GM19372 (cell line): ENCODE measurements around the gene KRTAP4-11.
"Not testable (repeated sequence)": the region's sequence is repeated elsewhere in the genome, so short reads cannot be mapped to it uniquely, and the experiment has no call there.

ENCODE experiments used
- ATAC-seq: cut with Tn5 transposase; IDR thresholded peaks from one replicate; pipeline ENCODE4 v1.9.1; 2021; ENCODE audit warnings: mild to moderate bottlenecking, low read depth, moderate library complexity; ENCODE audit not compliant: unreplicated experiment

KRTAP4-11 gene

DNA sequence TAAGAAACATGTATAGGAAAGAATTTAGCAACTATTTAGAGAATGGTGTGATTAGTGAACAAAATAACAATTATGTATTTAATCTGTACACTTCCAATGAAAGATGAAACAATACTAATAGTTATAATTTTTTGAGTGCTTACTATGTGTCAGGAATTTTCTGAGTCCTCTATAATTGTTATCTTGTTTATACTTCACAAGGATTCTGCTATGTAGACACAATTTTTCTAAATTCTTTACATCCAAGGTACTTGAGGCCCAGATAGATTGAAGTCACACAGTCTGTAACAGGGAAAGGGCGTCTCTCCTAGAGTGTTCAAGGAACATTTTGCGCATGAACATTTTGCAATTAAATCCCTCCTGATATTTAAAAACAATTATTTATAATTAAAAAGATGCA lies 6.9 kb upstream of the KRTAP4-11 start:
- no peak for ATAC-seq

DNA sequence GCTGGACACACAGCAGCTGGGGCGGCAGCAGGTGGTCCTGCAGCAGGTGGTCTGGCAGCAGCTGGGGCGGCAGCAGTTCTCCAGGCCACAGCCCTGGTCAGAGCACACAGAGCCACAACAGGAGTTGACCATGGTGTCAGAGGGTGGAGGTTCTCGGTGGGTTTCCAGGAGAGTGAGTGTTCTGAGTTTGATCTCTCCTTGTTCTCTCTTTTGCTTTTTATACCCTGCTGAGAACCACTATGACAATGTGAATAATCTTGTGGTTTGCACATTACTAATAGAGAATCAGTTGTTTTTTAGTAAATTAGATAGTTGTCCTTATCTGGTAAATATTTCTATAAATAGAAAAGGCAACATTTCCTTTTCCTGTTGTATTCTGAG lies 5.8 kb upstream of the KRTAP4-11 start, which contains the start of gene KRTAP4-12:
KRTAP4-12 (minus strand) TSS at position 192 of the 381 bp plus-strand sequence; CDS start at position 132, 60 bp downstream.
- ATAC-seq = not testable (repeated sequence)

DNA sequence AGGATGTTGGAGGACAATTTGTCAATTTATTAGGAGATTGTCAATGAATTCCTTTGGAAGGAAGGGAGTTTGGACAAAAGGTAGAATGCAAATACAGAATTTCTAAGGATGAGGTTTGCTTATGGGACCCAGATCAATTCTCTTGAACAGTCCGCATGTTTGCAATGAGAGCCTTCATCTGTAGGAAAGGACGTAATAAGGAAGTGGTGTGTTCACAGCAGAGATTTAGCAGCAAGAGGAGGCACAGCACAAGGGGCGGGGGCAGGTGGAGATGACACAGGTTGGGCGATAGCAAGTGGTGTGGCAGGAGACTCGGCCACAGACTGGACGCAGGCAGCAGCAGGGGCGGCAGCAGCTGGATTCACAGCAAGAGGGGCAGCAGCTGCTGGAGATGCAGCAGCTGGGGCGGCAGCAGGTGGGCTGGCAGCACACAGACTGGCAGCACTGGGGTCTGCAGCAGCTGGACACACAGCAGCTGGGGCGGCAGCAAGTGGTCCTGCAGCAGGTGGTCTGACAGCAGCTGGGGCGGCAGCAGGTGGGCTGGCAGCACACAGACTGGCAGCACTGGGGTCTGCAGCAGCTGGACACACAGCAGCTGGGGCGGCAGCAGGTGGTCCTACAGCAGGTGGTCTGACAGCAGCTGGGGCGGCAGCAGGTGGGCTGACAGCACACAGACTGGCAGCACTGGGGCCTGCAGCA lies 5.3 kb upstream of the KRTAP4-11 start:
- ATAC-seq = not testable (repeated sequence)

GRCh38 chr17:41121742-41122141 lies 3.6 kb upstream of the KRTAP4-11 start:
- ATAC-seq = no peak

- ATAC-seq = not testable (repeated sequence)
Measured at GRCh38 chr17:41119696-41120690, 1.8 kb upstream of the KRTAP4-11 start.

DNA sequence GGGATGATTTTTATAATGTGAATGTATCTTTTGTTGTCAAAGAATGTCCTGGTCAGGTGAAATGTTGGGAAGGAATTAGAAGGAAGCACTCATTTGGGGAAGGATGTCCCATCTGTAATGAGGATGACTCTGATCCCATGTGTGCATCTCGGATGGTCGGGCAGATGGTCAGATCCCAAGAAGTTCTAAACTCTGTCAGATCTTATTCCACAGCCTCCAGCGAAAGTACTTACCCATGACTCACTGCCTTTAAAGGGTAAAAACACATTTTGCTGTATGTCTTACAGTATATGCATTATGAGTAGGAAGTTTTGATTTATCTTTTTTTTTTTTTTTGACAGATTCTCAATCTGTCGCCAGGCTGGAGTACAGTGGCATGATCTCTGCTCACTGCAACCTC lies 548 bp upstream of the KRTAP4-11 start:
- ATAC-seq = no peak

- ATAC-seq = no peak
Measured at GRCh38 chr17:41116297-41116696, 1.9 kb downstream of the KRTAP4-11 start.

DNA sequence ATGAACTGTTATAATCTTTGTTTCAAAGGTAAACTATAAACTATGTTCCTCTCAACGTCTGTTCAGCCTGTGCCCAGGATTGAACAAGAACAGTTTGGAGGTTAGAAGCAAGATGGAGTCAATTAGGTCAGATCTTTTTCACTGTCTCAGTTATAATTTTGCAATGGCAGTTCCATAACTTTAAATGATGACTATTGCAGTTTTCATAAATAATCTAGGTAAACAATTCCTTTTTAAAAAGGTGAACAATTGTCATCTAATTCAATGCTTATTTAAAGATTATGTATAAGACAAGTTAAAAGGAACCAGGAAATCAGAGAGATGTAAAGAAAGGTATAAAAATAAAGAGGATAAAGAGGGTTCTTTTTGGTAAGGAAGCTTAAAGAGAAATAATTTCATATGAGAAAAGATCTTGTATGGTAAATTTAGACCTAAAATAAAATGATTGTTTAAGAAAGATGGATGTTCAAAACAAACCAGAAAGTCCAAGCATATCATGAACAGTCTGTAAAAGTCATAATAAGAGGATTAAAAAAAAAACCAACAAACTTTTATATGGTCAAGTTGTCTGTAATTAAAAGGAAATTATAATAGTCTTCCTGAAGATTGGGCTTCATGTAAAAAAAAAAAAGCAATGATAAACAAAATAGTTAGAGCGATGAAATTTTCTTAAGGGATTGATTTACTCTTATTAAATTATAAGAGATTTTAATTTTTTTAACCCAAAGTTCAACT lies 6.9 kb downstream of the KRTAP4-11 start:
- no peak for ATAC-seq

DNA sequence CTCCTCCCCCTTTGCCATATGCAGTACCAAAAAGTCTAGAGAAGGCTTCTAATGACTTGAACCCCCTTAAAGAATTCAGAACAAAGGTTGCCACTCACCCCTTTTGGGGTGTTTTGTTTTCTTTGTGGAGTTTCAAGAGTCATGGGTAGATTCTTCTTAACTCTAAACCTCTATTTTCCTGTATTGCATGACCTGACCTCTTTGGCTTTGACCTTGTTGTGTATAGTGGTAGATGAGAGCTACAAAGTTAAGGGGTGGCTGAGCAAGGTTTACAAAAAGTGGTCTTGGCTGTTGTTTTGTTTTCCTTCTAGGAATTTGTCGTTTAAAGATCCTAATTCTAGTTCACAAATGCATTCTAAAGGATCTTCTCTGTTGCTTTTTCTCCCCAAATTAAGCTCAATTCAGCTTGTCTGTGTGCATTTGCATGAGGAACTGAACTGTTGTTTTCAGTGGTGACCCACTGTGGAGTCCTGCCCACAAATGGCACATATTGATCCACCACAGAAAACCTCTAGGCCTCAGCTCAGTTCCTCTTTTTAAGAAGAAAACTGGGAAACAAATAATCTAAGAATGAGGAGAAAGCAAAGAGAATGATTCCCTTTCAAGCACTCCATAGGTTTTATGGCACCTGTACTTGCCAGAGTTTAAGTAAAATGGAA lies 9.3 kb downstream of the KRTAP4-11 start:
- ATAC-seq = not testable (repeated sequence)

DNA sequence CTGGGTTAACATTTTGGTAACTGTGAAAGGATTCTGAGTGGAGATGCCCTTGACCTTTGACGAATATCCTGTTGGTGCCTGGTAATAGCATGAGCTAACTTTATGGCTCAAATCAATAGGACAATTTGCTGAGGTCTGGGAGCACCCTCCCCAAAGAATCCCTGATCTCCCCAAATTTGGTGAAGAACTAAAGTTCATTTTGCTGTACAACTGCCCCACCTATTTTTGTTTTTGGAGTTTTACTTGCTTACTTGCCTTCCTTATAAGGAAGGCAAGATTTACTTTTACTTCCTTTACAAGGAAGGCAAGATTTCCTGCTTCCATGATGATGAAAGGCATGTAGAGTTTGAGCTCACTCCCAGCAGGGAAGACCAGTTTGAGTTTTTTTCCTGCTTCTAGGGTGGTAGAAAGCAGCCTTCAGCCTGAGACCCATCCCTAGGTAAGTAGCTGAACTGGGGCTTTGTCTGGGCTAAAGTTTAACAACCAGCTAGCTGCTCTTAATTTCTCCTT lies 10.2 kb downstream of the KRTAP4-11 start:
- no peak for ATAC-seq

GRCh38 chr17:41105347-41105746 lies 12.8 kb downstream of the KRTAP4-11 start, which contains the start of gene KRTAP4-9:
KRTAP4-9 (plus strand) TSS chr17:41105389; CDS start chr17:41105389, 0 bp downstream.
- not testable (repeated sequence) for ATAC-seq

DNA sequence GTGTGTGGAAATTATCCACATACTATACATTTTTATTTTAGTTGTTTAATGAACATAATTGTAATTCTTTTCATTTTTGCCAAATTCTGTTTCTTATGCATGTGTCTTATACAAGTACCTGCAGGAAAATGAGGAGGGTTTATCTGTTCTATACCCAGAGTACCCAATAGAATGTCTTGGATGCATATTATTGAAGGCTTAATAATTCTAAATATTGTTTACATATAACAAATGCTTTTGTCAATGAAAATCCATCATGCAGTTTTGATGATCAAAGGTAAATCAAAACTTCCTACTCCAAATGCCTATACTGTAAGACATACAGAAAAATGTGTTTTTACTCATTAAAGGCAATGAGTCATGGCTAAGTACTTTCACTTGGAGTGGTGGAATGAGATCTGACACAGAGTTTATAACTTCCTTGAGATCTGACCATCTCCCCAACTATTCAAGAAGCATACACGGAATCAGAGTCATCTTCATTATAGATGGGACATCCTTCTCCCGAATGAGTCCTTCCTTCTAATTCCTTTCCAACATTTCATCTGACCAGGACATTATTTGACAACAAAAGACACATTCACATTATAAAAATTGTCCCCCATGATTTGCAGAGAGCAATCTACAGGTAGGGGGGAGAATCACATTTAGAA lies 13.7 kb downstream of the KRTAP4-11 start:
- ATAC-seq = not testable (repeated sequence)

- no peak for ATAC-seq
Measured at GRCh38 chr17:41103896-41104295, 14.3 kb downstream of the KRTAP4-11 start.

- no peak for ATAC-seq
Measured at GRCh38 chr17:41101586-41102259, 16.4 kb downstream of the KRTAP4-11 start, which contains the start of gene KRTAP4-16. KRTAP4-16 (minus strand) TSS chr17:41102209; CDS start chr17:41102209, 0 bp downstream.

GRCh38 chr17:41099682-41100480 lies 18.3 kb downstream of the KRTAP4-11 start:
- not testable (repeated sequence) for ATAC-seq

DNA sequence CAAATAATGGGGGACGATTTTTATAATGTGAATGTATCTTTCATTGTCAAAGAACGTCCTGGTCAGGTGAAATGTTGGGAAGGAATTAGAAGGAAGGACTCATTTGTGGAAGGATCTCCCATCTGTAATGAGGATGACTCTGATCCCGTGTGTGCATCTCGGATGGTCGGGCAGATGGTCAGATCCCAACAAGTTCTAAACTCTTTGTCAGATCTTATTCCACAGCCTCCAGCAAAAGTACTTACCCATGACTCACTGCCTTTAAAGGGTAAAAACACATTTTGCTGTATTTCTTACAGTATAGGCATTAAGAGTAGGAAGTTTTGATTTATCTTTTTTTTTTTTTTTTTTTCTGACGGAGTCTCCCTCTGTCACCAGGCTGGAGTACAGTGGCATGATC lies 19.7 kb downstream of the KRTAP4-11 start:
- ATAC-seq = no peak

GRCh38 chr17:41098042-41098441 lies 20.1 kb downstream of the KRTAP4-11 start, which contains the start of gene KRTAP4-8:
KRTAP4-8 (minus strand) TSS chr17:41098142; CDS start chr17:41098084, 58 bp downstream.
- ATAC-seq = no peak

DNA sequence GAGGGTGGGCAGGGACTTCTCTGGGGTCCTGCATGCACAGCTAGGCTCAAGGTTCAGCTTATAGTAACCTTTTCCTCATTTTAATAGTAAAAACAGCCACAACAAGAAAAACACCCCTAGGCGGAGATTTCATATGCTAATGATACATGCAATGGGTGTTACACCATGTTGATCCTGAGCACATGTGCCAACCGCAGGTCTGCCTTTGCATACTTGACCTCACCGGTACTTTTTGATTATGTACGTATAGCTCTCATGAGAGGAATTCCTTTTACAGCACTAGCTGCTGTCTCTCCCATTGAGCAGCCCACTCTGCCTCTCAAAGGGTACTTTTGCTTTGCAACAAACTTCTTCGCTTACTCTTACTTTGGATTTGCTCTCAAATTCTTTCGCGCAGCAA lies 22.1 kb downstream of the KRTAP4-11 start:
- no peak for ATAC-seq
